ENCODE data around the gene RND2.
"Not testable (repeated sequence)": the region's sequence is repeated elsewhere in the genome, so short reads cannot be mapped to it uniquely, and the experiment has no call there.

The RND2 gene

DNA sequence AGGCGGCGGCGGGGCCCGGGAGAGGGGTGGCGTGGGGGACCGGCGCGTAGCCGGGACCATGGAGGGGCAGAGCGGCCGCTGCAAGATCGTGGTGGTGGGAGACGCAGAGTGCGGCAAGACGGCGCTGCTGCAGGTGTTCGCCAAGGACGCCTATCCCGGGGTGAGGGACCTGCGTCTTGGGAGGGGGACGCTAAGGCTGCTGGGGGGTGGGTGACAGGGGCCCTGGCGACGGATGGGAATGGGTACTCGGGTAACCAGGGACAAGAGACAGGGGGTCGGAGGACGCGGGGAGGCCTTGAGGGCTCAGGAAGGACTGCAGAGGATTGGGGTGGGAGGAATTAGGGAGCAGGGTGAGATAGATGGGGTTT is 243 bp downstream of the RND2 start:
- in situ Hi-C loops (cut with MboI; ENCODE audit: low sequenced_read_pairs) = no loop called here

- in situ Hi-C loops (cut with MboI; ENCODE audit: low sequenced_read_pairs) = no loop called here
These were observed 921 bp downstream of the RND2 start for GRCh38 chr17:43025766-43026537.

DNA sequence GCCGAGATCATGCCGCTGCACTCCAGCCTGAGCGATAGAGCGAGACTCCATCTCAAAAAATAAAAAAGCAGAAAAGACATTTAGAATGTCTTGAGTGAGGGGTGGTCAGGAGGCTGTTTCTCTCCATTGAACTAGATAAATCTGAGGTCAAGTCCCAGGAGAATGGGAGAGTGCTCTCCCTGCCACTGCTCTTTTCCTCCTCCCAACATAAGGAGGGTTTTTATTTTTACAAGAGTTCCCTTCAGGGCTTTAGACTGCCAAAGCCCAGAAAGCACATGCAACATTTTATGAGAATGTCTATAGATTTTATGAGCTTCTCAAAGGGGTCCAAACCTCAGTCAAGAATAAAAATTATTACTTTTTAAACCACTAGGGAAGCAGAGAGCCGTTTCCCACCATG is 1.6 kb downstream of the RND2 start:
- in situ Hi-C loops (cut with MboI; ENCODE audit: low sequenced_read_pairs) = no loop called here

DNA sequence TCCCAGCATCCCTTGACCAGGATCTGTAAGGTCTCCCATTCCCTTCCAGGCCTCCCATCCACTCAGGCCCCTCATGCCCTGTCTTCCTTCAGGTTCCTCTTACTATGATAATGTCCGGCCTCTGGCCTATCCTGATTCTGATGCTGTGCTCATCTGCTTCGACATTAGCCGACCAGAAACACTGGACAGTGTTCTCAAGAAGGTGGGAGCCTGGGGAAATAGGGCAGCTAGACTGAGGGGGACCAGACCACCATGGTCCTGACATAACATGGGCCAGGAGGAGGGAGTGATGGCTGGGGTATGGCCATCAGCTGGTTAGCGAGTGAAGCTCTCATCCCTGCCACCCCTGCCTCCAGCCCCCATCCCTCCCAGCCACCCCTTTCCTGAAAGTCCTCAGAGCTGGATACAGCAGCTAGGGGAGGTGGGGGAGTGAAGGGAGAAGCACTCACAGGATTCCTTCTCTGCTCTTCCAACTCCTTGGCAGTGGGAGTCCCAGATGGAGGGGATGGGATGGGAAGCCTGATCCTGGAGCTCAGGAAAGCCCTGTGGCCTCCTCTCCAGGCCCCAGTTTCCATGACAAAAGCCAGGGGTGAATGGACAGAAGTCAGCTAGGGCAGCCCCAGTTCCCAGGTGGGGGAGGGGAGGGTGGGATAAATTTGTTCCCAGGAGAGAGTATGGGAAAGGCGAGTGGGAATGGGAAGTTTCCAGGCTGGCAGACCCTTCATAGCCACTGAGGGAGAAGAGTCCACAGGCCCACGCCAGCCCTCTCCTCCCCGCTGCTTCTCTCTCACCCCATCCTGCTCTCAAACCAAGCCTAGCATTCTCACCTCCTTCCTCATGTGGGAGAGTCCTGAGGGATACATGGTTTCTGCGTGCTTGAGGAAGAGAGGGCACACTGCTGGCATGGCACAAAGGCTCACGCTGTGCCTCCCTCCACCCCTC is 2.3 kb downstream of the RND2 start:
- in situ Hi-C loops (cut with MboI; ENCODE audit: low sequenced_read_pairs) = no loop called here

- in situ Hi-C loops (cut with MboI; ENCODE audit: low sequenced_read_pairs) = no loop called here
These were observed 3.3 kb downstream of the RND2 start for GRCh38 chr17:43028221-43028861.

GRCh38 chr17:43030137-43030767 is 5.2 kb downstream of the RND2 start:
- in situ Hi-C loops (cut with MboI; ENCODE audit: low sequenced_read_pairs) = no loop called here

DNA sequence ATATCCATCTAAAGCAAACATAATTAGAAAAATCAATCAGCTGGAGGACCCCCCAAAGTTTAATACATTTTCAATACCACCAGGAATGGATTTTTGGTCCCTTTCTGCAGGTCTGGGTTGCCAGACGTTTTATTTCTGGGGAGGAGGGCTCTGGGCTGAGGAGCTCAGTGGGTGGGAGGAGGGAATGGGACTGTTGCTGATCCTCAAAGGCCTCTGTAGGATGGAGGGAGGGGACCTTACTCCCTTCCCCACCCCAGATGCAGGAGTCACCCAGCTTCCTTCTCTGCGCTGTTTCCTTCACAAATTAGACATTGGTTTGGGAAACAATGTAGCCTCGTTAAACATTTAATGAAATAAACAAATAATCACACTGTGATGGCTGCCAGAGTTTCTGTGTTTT is 6.6 kb downstream of the RND2 start:
- in situ Hi-C loops (cut with MboI; ENCODE audit: low sequenced_read_pairs) = no loop called here

DNA sequence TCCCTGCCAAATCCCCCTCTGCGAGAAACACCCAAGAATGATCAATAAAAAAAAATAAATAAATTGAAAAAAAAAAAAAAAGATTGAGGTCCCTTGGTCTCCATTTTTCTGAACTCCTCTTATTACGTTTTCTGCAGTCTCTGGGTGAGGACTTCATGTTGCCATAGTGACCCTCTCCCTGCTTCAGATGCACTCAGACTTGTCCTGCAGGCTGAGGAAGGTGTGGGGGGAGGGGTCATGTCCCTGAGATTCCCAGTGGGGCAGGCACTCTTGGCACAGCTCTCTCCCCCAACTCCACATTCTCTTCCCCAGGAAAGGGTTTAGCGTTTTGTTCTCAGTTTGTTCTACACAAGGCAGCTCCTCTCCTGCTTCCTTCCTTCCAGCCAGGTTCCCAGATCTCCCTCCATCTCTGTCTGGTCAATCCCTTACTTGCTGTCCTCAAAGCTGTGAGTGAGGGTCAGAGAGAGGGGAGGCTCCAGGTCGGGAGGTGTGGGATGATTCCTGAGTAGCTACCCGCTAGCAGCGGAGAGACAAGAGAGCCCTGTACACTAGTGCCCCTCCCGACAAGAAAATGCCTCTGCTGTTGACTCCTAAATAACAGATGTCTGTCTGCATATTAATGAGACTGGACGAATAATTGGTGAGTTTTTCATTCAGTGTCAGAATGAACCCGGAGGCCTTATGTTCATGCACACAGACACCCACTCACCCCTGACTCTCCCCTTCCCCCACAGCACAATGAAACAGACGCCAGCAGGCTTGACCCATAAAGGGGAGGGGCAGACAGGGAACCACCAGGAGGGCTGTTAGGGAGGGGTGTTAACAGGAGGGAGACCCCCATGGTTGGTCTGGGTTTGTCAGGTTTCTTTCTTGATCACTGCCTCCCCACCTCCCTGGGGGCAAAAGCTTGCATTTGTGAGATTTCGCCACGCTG is 9.2 kb downstream of the RND2 start:
- in situ Hi-C loops (cut with MboI; ENCODE audit: low sequenced_read_pairs) = no loop called here

- in situ Hi-C loops (cut with MboI; ENCODE audit: low sequenced_read_pairs) = no loop called here
These were observed 9.9 kb downstream of the RND2 start for GRCh38 chr17:43034894-43035293.

DNA sequence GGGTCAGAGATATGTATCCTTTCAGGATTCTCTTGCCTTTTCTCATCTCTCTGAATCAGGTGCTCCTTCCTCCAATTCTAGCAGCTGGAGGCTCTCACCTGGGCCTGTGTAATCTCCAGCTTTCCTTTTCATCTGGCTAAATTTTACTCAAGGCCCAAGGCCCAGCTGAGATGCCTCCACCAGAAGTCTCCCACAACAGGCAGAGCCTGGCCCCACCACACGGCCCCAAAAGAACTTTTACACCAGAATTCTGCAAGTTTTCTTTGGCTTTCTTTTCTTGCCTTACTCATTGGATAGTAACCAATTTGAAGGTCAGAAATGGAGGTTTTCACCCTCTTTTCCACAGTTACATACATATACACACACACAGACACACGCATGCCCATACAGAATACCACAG is 14.6 kb downstream of the RND2 start:
- in situ Hi-C loops (cut with MboI; ENCODE audit: low sequenced_read_pairs) = no loop called here

DNA sequence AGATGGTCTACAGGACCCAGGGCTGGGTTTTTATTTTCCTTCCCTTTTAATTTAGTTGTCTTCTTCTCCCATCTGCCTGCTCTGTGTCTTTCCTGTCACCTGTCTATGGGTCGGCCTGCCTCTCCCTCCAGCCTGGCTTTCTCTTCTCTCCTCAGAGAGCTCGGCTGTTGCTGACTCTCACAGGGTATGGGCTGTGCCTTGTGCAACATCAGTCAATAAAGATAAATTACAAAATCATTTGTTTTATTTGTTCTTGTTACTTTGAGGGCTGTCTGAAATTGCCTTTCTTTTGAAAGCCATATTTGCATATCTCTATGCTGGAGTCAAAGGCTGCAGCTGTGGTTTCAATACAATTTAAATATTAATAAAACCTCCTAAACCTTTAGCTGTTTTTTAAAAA is 15.6 kb downstream of the RND2 start:
- in situ Hi-C loops (cut with MboI; ENCODE audit: low sequenced_read_pairs) = no loop called here

DNA sequence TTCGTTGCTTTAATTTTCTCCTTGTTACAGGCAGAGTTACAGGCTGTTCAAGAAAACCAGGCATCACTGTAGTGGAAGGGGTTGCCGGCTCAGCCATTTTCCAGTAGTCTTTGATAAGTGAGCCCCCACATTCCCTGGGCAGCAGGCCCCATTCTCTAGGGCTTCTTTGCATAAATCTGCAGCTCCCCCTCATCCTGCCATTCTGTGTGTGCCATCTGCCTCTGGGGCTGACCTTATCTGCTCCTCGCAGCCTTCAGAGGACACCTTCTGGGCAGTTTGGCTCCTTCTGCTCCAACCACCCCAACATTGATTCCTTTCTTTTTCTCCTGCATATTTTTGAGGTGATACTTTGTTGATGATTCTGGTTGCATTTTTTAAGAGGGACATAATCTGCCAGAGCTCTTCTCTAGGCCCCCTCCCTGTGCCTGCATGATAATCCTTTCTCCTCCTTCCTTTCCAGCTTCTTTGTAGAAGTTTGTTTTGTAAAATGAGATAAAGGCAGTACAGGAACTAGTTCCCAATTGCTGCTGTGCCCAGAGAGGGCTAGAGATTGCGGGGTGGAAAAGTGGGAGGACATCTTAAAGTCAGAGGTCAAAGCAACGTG is 17.1 kb downstream of the RND2 start:
- in situ Hi-C loops (cut with MboI; ENCODE audit: low sequenced_read_pairs) = no loop called here

- in situ Hi-C loops (cut with MboI; ENCODE audit: low sequenced_read_pairs) = no loop called here
These were observed 18.3 kb downstream of the RND2 start for GRCh38 chr17:43043307-43043706.

DNA sequence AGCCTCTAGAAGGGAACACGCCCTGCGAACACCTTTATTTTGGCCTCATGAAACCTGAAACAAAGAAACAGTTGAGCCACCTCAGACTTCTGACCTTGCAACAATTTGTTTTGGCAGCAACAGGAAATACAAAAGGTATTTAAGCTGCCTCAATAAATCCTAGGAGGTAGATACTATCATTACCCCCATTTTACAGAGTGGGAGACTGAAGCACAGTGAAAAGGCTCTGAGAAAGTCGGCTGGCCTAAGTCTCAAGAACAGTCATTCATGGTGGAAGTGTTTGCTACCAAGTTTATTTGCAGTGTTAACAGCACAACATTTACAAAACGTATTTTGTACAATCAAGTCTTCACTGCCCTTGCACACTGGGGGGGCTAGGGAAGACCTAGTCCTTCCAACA is 19.0 kb downstream of the RND2 start:
- in situ Hi-C loops (cut with MboI; ENCODE audit: low sequenced_read_pairs) = no loop called here

DNA sequence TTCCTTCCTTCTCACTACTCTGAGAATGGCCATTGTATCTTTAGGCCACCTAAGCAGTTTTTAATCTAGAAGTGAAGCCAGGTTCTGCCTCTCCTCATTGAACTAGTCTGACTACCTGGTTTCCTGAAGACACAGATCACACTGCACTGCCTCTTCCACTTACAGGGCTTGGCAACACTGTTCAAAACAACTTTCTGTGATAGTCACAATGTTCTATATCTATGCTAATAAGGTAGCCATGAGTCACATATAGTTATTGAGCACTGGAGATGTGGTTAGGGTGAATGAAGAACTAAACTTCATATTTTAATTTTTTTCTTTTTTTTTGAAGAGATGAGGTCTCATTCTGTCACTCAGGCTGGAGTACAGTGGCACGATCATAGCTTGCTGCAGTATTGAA is 26.9 kb downstream of the RND2 start:
- in situ Hi-C loops (cut with MboI; ENCODE audit: low sequenced_read_pairs) = no loop called here

DNA sequence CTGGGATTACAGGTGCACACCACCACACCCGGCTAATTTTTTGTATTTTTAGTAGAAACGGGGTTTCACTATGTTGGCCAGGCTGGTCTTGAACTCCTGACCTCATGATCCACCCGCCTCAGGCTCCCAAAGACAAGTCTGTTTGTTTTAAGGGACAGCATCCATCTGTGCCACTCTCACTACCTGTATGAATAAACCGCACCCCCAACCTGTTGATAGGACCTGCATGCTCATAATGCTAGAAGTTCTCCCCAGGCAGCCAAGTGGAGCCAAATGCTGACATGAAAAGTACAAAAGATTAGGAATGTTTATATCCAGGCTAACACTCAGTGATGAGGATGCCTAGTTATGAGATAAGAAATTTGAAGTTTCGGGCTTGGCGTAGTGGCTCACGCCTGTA is 28.0 kb downstream of the RND2 start:
- in situ Hi-C loops (cut with MboI; ENCODE audit: low sequenced_read_pairs) = not testable (repeated sequence)

DNA sequence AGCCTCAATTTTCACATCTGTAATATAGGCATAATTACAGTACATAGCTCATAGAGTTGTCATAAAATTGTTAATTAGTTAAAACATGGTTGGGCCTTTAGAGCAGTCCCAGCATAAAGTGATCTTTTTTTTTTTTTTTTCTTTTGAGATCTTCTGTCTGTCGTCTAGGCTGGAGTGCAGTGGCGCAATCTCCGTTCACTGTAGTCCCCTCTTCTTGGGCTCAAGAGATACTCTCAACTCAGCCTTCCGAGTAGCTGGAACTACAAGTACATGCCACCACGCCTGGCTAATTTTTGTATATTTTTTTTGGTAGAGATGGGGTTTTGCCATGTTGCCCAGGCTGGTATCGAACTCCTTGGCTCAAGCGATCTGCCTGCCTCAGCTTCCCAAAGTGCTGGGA is 31.0 kb downstream of the RND2 start:
- in situ Hi-C loops (cut with MboI; ENCODE audit: low sequenced_read_pairs) = no loop called here

DNA sequence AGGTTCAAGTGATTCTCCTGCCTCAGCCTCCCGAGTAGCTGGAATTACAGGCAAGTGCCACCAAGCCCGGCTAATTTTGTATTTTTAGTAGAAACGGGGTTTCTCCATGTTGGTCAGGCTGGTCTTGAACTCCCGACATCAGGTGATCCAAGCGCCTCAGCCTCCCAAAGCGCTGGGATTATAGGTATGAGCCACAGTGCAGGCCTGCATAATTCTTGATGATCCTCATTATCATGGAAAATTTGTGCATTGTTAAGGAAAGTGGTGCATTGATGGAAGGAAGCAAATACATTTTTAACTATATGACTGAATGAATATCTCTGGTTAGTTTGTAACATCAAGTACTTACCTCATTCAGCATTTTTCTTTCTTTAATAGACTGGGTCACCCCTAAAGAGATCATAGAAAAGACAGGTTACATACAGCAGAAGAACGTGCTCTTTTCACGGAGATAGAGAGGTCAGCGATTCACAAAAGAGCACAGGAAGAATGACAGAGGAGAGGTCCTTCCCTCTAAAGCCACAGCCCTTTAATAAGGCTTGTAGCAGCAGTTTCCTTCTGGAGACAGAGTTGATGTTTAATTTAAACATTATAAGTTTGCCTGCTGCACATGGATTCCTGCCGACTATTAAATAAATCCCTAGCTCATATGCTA is 38.1 kb downstream of the RND2 start:
- in situ Hi-C loops (cut with MboI; ENCODE audit: low sequenced_read_pairs) = no loop called here
